ENCODE data around the gene ARL8A.
"Not testable (repeated sequence)": the region's sequence is repeated elsewhere in the genome, so short reads cannot be mapped to it uniquely, and the experiment has no call there.

DNA sequence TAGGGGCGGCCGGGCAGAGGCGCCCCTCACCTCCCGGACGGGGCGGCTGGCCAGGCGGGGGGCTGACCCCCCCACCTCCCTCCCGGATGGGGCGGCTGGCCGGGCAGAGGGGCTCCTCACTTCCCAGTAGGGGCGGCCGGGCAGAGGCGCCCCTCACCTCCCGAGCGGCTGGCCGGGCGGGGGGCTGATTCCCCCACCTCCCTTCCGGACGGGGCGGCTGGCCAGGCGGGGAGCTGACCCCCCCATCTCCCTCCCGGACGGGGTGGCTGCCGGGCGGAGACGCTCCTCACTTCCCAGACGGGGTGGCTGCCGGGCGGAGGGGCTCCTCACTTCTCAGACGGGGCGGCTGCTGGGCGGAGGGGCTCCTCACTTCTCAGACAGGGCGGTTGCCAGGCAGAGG is 46.9 kb upstream of the ARL8A start:
- not testable (repeated sequence) for TF ChIP-seq EZH2 (IDR thresholded peaks at IDR 0.05; ENCODE audit: low read length, missing control alignments)
- TF ChIP-seq, protein P1, sequence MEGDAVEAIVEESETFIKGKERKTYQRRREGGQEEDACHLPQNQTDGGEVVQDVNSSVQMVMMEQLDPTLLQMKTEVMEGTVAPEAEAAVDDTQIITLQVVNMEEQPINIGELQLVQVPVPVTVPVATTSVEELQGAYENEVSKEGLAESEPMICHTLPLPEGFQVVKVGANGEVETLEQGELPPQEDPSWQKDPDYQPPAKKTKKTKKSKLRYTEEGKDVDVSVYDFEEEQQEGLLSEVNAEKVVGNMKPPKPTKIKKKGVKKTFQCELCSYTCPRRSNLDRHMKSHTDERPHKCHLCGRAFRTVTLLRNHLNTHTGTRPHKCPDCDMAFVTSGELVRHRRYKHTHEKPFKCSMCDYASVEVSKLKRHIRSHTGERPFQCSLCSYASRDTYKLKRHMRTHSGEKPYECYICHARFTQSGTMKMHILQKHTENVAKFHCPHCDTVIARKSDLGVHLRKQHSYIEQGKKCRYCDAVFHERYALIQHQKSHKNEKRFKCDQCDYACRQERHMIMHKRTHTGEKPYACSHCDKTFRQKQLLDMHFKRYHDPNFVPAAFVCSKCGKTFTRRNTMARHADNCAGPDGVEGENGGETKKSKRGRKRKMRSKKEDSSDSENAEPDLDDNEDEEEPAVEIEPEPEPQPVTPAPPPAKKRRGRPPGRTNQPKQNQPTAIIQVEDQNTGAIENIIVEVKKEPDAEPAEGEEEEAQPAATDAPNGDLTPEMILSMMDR (conservative IDR thresholded peaks at IDR 0.05 in 1 of 2, IDR thresholded peaks at IDR 0.05 in 1 of 2; ENCODE audit: low read depth in 1 of 2, low read length in 2 of 2), result not testable (repeated sequence)

All from fibroblast of lung (primary cell).